Left colon (tissue), 2 donors: ENCODE data around the gene ZBTB7C. TPM values are rescaled to one million over a fixed set of nuclear protein-coding genes. Genes with fewer than 3 reads are reported as not detected.
A peak's percentile ranks its signal among the peaks of the same experiment; 100 is the strongest.

Experiments used
- ATAC-seq: fragments of 200-7000 bp; cut with Tn5 transposase; one replicate; pipeline ENCODE4 v1.9.1; 2020; ENCODE audit warnings: mild to moderate bottlenecking, moderate library complexity
- DNase-seq, 2 donors: peaks; one replicate each; pipeline ENCODE4 v3.0.0-alpha.2; 2020
- intact Hi-C, 2 donors: fragments of 100-400 bp; cut with DNase I in 1 of 2; cut with micrococcal nuclease in 1 of 2; formaldehyde crosslinking; loops; one replicate each; pipeline versions ENCODE4 v1.11.2 to v1.14.0; 2022; cut with DNase I, micrococcal nuclease
- total RNA-seq, 2 donors: library from RNA; stranded (reverse); fragmentation: NEBNext Ultra II Directional; extraction: Animal tissue kit (Norgen Biotek cat#: 25700); gene quantifications; one replicate each; pipeline ENCODE4 v1.2.1, GENCODE V29; 2021
- donor health status: DM: no; HTN: no; CAD: no.
- donor health status: DM: yes; HTN: yes; CAD: no.

Gene ZBTB7C
- total RNA-seq, 2 donors from 2014 or later, result 52.1 to 53.4 TPM

DNA sequence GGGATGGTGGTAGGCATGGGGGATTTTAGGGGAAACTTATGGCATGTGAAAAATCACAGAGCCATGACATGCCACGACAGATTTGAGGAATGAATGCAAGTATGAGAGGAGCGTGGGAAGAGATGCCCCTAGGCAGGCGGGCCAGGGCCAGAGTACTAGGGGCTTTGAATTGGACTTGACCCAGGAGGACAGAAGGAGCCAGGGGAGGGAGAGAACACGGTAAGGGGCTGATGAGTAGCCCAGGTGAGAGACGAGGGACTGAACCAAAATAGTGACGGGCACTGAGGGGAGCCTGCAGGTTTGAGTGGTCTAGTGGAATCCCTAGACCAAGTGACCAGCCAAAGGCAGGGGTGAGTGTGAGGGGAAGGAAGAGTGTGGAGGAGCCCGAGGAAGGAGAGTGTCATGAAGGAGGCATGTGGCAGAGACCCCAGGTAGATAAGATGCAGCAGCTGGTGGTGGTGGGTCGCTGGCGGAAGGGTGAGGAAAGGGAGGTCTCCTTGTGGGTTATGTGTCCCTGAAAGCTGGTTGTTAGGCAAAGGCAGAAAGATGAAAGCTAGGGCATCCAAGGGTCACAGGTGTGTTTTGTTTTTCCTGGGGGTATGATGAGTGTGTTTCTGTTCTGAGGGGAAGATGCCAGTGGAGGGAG, 48.7 kb downstream of the ZBTB7C start:
- no peak for DNase-seq
- intact Hi-C loops, result no loop called here
- no peak for ATAC-seq

- intact Hi-C loops, result loop anchor here in 1 of 2 donors (10.0 kb wide), 1 partner anchor 315 kb away; no protein-coding TSS in a partner anchor
- ATAC-seq, result no peak
- DNase-seq, result no peak
Observed at GRCh38 chr18:48359626-48360025, 49.6 kb downstream of the ZBTB7C start.

DNA sequence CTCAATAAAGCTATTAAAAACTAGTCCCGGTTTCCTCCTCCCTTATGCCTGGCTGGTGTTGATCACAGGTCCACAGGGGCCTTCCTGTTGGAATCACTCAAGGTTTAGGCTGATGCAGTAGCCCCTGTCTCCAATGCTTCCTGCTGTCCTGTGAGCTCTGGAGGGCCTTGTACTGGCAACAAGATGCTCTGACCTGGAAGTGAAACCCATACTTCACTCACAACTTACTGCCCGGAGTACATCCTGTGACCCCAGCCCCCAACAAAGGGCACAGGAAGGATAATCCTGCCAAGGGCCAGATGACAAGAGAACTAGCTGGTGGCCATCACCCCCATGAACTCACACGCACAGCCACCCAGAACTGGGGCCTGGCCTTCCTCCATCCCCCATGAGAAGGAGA, 50.3 kb downstream of the ZBTB7C start:
- ATAC-seq, result no peak

DNA sequence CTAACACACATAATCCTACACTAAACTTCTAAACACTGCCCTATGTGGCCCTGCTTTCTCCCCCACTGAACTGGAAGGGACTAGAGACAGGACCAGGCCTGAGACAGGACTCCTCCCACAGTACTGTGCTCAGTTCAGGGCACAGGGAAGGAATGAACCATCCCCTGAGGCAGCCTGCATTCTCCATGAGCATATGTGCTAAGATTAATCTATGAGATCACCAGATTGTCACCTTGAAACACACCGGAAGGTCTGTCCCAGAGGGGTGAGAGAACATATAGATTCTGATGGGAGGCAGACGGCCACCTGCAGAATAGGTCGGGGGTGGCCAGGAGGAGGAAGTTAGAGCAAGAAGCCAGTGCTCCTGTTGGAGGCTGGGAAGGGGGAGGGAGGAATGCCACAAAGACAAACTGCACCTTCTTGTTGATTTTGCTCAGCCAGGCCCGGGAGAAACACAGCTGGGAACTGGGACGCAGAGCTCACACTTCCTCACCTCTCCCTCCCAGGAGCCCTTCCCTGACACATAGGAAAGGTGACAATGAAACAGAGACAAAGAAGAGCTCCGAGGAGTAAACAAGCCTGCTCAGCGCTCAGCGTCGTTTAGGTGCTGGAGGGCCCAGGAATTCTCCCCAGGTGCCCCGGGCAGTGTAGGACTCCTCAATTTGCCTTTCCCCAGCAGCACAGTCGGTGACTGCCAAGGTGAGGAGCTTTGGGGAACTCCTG, 52.1 kb downstream of the ZBTB7C start:
- ATAC-seq (peak; percentile 79), DNase-seq (no peak)
- intact Hi-C loops, result loop anchor here in 1 of 2 donors (10.0 kb wide), 1 partner anchor 312 kb away; no protein-coding TSS in a partner anchor

More for the DNA sequence above, 50.3 kb downstream of the ZBTB7C start:
- intact Hi-C loops, result loop anchor here in 1 of 2 donors (10.0 kb wide), 1 partner anchor 314 kb away; no protein-coding TSS in a partner anchor
- no peak for DNase-seq

GRCh38 chr18:48356151-48356745, 52.9 kb downstream of the ZBTB7C start:
- DNase-seq (no peak), ATAC-seq (no peak)
- intact Hi-C loops, result loop anchor here in 1 of 2 donors (10.0 kb wide), 1 partner anchor 311 kb away; no protein-coding TSS in a partner anchor

- DNase-seq, result no peak
- no peak for ATAC-seq
- intact Hi-C loops, result loop anchor here in 1 of 2 donors (10.0 kb wide), 1 partner anchor 311 kb away; no protein-coding TSS in a partner anchor
Observed at GRCh38 chr18:48355276-48356115, 53.7 kb downstream of the ZBTB7C start.

- DNase-seq (no peak), ATAC-seq (no peak)
- intact Hi-C loops, result loop anchor here in 1 of 2 donors (10.0 kb wide), 1 partner anchor 310 kb away; no protein-coding TSS in a partner anchor
Observed at GRCh38 chr18:48354746-48355260, 54.4 kb downstream of the ZBTB7C start.

DNA sequence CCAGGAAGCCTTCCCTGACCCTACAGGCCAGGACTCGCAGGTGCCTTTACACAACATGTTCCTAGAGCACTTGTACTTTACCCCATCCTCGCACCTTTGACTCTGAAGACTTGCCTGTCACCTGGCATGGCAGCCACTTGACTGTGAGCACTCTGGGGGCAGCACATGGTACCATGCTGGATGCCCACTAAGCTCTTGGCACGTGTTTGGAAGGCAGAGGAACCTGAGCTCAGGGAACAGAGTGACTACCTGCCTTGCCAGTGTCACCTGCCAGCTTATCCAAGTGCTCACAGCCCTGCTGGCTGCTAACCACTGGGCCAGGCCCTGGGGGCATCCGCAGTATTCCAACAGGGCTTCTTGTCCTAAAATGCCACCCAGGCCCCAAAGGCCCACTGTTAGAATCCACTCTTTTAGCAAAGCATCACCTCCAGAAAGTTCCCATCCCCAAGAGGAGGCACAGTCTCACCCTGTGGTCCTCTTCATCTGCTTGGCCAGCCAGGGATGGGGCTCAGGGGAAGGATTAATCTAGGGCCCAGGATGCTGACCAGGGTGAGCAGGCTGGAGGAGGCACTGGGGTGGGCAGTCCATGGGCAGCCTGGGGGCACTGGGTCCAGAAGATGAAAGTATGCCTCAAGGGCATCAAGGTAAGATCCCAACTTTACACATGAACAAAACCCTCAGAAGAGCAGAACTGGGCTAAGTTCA, 57.0 kb downstream of the ZBTB7C start:
- ATAC-seq, result no peak
- DNase-seq, result no peak
- intact Hi-C loops, result loop anchor here in 1 of 2 donors (10.0 kb wide), 1 partner anchor 307 kb away; no protein-coding TSS in a partner anchor

- ATAC-seq, result no peak
- no peak for DNase-seq
- intact Hi-C loops, result loop anchor here in 1 of 2 donors (10.0 kb wide), 1 partner anchor 307 kb away; no protein-coding TSS in a partner anchor
Observed at GRCh38 chr18:48351216-48352050, 57.8 kb downstream of the ZBTB7C start.

DNA sequence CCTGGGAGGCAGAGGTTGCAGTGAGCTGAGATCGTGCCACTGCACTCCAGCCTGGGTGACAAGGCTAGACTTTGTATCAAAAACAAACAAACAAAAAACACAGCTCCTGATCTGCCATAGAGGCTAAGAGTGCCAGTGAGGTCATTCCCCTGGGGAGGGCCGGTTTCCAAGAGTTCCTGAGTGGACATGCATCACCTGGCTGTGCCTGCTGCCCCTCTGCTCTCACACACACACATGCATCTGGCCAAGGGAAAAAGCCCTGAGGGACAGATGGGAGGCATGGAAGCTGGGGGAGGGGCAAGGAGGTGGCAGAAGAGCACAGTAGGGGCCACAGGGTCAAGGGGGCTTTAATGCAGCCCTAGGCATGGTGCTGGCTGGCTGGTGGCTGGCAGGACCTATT, 60.4 kb downstream of the ZBTB7C start:
- ATAC-seq, result no peak
- intact Hi-C loops, result no loop called here
- DNase-seq, result no peak

DNA sequence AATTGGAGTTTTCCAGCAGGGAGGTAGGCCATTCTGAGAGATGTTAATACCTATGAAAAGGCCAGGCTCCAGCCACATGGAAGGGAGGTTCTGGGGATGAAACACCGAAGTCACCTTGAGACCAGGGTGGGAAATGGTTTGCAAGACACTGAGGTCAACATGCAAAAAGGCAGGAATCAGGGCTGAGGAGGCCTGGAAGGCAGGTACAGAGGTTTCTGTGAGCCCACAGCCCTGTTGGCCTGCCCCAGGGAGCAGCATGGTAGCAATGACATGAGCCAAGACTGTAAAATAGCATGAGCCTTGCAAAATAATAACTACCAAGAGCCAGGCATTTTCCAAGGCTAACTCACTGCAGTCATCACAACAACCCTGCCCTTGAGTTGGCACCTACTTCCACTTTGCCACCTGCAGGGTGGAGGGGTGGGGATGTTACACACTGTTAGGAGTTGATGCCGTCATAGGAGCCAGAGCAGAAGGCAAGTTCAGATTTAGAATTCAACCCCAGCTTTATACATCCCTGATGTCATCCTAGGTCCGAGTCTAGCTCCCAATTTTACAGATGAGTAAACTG, 61.3 kb downstream of the ZBTB7C start:
- DNase-seq (no peak), ATAC-seq (no peak)

DNA sequence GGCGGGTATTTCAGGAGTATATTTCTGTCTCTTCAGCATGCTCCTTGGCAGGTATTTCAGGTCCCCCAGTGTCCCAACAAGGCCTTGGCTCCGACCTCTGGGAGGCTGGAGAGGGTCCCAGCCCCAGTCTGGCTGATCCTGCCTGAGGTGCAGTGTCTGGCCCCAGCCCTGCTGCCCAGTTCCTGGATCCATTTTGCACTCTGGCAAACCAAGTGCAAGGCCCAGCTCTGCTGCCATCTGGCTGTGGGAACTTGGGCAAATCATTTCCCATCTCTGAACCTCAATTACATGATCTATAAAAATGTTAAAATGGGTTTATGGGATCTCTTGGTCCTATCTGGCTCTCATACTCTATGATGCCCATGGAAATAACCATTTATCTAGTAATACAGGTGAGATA, 63.6 kb downstream of the ZBTB7C start:
- intact Hi-C loops, result no loop called here
- DNase-seq, result peak in 1 of 2 donors; percentile 52
- ATAC-seq, result peak; percentile 88

More for the DNA sequence above, 61.3 kb downstream of the ZBTB7C start:
- intact Hi-C loops, result no loop called here

- intact Hi-C loops, result no loop called here
- ATAC-seq (no peak), DNase-seq (no peak)
Observed at GRCh38 chr18:48342581-48342980, 66.6 kb downstream of the ZBTB7C start.

DNA sequence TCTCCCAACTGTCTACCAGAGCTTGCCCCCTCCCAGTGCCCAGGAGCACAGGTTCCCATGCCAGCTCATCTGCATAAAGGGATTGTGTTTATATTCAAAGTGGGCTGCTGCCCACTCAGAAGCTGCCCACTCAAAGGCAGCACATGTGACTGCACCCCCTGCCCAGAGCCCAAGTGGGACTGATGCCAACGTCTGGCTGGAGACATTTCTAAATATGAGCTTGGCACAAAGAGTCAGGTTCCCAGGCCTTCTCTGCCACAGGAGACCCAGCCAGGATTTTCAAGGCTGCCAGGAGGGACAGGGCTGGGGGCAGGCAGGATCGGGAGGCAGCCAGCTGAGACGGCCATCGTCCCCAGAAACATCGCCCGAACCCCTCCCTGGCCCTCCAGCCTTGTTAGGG, 67.1 kb downstream of the ZBTB7C start:
- no peak for ATAC-seq
- DNase-seq, result no peak
- intact Hi-C loops, result no loop called here

DNA sequence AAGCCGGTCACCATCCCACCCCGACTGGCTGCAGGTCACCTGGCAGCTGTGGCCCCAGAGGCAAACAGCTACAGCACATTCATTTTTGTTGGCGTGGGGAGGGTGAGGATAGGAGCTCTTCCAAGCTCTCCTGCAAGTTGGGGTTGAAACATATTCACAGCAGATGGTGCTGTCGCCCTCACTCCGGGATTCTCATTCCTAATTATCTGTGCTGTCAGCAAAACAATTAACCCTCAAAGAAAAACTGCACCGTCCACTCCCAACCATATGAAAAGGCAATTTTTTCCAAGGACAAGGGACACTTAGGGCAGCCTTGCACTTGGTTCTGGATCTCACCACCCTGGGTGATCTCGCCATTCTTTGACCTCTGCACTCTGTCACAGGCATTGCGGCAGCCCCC, 68.6 kb downstream of the ZBTB7C start:
- intact Hi-C loops, result no loop called here
- ATAC-seq (no peak), DNase-seq (no peak)

DNA sequence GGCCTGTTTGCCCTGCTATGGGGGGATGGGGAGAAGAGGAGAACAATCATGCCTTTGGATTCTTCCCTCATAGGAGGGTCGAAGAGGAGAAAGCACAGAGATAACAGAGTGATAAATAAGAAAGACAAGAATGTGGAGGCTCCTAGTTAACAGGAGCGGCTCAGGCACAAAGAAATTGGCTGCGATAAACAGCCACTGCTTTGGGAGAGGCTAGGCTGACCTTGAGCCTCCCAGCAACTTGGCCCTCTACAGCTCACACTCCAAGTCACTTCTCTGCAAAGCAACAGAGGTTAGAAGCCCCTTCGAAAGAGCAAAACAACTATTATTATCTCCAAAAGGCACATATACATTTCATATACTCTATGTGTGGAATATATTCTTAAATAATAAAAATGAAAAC, 69.5 kb downstream of the ZBTB7C start:
- intact Hi-C loops, result no loop called here
- ATAC-seq, result no peak
- DNase-seq, result no peak

DNA sequence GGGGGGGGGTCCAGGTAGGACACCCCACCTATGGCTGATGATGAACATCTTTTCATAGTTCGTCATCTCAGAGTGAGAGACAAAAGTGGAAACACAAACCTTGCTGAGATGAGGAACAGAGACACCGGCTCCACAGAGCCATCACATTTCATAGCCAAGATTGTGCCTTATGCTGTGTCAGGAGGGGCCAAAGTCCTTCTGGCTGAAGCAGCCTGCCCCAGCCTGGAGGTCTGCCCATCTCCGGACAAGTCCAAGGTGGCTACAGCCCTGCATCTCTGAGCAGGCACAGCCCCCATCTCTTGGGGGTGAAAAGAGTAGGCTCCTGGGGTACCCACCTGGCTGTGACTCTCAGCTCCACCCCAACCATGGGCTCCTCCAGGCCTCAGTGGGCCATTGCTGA, 70.3 kb downstream of the ZBTB7C start:
- intact Hi-C loops, result no loop called here
- DNase-seq (no peak), ATAC-seq (no peak)
